ENCODE data around the gene FAM8A1. TPM values are rescaled to one million over a fixed set of nuclear protein-coding genes. Genes with fewer than 3 reads are reported as not detected.
"Not testable (repeated sequence)": the region's sequence is repeated elsewhere in the genome, so short reads cannot be mapped to it uniquely, and the experiment has no call there.

FAM8A1 gene, protein sequence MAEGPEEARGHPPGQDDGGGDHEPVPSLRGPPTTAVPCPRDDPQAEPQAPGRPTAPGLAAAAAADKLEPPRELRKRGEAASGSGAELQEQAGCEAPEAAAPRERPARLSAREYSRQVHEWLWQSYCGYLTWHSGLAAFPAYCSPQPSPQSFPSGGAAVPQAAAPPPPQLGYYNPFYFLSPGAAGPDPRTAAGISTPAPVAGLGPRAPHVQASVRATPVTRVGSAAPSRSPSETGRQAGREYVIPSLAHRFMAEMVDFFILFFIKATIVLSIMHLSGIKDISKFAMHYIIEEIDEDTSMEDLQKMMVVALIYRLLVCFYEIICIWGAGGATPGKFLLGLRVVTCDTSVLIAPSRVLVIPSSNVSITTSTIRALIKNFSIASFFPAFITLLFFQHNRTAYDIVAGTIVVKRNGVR
- 6.1 and 9.7 TPM in 2 replicates for total RNA-seq (2014; rRNA removed; shearing (Covaris generic))

DNA sequence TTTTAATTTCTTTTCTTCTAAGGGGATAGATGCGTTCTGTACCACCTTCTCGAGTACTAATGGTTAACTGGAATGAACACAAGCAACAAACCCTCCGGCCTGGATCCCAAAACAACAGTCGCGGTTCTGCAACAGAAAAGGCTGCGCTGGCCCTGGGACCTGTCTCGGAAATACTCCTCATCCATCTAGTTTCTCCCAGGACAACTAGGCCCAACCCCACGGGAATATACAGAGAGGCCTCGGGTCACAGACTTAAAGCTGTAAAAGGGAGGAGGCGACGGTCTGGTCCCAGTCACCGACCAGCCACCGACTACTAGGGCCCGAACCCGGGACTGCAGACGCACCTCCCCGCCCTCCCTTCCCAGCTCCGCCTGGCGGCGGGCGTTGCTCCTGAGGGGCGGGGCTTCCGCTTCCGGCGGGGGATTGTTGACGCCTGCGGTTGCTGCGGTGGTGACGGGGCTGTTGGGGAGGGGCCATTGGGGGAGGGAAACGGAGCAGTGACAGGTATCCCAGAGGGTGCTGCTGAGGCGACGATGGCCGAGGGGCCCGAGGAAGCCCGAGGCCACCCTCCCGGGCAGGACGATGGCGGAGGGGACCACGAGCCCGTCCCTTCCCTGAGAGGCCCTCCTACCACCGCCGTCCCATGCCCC, at the start of gene FAM8A1:
FAM8A1 (plus strand) TSS at position 426 of the 650 bp plus-strand sequence; CDS start at position 534, 108 bp downstream.
- DNase-seq (ENCODE audit: low read depth): peak; percentile 97

DNA sequence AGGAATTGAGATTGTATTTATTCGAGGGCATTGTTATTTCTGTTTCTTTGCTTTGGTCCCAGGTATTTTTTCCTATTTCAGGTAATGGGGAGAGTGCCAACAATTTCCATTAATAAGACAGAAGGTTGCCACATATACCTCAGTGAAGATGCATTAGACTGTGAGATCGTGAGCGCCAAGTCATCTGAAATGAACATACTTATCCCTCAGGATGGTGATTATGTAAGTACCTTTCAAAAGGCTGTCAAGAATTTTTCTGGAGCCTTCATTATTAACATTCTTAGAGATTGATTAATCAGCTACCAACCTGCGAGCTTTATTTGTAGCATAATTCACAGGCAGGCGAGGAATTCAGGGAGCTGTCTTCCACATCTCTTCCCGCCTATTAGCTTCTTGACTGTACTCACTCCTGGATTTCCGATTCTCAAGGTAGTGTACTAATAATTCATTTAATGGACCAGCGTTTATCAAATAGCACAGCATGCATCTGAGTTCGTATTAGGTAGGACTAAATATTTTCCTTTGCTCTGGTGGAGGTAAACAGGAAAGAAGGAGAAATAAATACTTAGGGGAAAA, 48.6 kb upstream of the FAM8A1 start:
- no peak for DNase-seq (ENCODE audit: low read depth)

DNA sequence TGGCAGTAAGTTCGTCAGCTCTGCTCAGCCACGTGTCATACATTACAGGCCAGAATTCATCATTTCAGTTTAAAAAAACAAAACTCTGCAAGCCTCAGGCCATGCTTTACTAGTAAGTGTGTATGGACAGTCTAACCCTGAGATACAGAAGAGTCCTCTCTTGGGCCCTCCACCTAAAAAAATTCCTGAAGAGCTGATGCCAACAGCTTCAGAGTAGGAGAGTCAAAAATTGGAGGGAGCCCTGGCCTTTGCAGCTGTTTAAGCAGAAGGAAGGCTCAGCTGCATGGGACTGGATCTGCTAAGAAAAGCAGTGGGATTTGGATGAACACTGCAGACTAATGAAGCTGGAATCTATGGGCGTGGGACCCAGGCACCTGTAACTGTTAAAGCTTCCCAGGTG, 47.2 kb upstream of the FAM8A1 start:
- no peak for DNase-seq (ENCODE audit: low read depth)

DNA sequence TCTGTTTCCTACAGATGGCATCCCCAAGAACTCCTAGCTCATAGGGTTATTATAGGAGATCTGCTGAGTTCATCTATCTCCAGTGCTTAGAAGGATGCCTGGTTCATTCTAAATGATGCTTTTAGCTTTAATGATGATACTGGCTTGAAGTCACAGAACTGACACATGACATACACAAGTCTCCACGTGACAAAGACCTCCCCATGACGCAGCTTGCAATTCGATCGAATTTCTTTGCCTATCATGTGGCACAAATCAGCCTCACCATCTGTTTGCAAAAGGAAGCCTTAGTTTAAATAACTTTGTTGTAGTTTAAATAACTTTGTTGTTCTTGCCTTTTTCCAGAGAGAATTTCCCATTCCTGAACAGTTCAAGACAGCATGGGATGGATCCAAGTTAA, 44.1 kb upstream of the FAM8A1 start:
- no peak for DNase-seq (ENCODE audit: low read depth)

DNA sequence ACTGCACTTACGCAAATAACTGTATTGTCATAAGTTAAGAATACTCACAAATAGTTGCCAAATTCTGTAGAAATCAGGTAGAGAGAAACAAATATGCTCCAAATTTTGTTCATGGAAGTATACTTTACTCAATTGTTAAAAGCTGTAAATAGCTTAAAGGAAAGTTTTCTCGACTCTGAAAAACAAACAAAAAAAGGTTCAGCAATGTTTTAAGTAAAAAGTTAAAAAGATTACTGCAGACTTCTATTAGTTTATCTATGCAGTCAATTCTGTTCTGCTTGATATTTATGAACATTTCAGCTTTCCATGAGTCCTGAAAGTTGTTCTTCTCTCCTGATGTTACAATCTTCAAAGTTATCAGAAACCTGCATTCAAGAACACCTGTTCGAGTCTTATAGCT, 37.5 kb upstream of the FAM8A1 start:
- no peak for DNase-seq (ENCODE audit: low read depth)

DNA sequence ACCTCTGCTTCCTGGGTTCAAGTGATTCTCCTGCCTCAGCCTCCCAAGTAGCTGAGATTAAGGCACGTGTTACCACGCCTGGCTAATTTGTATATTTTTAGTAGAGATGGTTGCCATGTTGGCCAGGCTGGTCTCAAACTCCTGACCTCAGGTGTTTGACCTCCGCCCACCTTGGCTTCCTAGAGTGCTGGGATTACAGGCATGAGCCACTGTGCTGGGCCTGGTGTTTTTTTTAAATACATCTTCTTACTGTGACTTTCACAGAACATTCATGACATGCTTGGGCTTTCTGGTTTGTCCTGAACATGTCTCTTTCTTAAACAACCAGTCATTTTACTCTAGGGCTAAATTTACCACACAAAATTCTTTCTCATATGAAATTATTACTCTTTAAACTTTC, 34.7 kb upstream of the FAM8A1 start:
- DNase-seq (ENCODE audit: low read depth): no peak

DNA sequence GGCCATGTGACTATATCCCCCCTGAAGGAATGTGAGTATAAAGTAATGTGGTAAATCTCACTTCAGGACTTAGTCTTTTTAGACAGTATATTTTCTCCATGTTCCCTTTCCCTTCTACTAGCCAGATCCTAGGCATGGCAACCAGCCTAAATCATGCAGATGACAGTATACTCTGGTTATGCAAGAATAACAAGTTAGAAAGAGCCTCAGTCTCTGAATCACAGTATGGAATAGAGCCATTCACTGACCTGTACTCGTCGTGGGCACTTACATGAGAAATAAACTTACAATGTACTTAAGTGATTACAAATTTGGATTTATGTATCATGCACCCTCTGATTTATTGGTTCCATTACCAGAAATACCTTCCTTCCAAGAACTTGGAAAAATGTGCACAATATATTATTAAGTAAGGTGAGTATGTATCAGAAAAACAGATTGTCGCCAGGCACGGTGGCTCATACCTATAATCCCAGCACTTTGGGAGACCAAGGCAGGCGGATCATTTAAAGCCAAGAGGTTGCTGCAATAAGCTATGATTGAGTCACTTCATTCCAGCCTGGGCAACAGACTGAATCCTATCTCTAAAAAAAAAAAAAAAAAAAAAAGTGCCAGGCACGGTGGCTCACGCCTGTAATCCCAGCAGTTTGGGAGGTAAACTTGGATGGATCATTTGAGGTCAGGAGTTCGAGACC, 25.1 kb upstream of the FAM8A1 start:
- DNase-seq (ENCODE audit: low read depth): peak; percentile 22

DNA sequence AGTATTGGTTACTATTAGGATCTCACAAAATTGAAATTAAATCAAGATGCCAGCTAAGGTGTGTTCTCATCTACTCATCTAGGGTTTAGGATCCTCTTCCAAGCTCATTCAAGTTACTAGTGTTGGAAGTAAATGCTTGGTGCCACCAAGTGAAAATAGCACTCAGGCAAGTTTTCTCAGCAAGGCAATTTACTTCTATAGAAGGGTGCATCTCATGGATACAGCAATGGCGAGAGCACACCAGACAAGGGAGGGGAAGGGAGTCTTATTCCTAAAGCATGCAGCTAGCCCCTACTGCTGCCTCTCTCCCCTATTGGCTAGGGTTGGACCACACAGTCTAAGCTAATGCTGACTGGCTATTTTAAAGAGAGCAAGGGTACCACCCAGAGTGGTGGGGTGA, 23.0 kb upstream of the FAM8A1 start:
- DNase-seq (ENCODE audit: low read depth): no peak

DNA sequence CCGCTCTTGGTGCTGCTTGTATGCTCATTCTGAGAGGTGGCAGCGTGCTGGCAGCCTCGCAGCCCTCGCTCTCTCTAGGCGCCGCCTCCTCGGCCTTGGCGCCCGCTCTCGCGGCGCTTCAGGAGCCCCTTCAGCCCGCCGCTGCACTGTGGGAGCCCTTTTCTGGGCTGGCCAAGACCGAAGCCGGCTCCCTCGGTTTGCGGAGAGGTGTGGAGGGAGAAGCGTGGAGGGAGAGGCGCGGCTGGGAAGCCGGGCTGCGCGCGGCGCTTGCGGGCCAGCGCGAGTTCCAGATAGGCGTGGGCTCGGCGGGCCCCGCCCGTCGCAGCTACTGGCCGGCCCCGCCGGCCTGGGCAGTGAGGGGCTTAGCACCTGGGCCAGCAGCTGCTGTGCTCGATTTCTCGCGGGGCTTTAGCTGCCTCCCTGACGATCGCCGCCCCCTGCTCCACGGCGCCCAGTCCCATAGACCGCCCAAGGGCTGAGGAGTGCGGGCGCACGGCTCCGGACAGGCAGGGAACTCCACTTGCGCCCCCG, 19.5 kb upstream of the FAM8A1 start:
- DNase-seq (ENCODE audit: low read depth): peak; percentile 51

DNA sequence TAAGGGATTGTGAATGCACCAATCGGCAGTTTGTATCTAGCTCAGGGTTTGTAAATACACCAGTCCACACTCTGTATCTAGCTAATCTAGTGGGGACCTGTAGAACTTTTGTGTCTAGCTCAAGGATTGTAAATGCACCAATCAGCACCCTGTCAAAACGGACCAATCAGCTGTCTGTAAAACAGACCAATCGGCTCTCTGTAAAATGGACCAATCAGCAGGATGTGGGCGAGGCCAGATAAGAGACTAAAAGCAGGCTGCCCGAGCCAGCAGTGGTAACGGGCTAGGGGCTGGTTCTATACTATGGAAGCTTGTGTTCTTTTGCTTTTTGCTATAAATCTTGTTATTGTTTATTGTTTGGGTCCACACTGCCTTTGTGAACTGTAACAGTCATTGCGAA, 18.8 kb upstream of the FAM8A1 start:
- DNase-seq (ENCODE audit: low read depth): not testable (repeated sequence)

DNA sequence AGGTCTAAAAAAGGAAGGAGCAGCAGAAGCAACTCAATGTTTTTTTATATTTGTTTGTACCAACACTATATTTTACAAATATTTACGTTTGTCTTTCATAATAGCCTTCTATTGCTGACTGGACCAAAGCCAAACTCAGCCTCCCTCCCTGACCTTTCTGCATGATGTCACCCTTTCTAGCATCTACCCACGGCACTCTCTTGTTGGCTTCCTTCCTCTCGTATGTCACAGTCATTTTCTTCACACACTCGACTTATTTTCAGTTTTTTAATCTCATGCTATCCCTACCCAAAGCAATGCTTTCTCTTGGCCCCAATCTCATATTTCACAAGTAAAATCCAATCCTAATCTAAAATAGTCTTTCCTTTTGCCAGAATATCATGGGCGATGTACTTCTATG, 16.3 kb upstream of the FAM8A1 start:
- DNase-seq (ENCODE audit: low read depth): peak; percentile 18

DNA sequence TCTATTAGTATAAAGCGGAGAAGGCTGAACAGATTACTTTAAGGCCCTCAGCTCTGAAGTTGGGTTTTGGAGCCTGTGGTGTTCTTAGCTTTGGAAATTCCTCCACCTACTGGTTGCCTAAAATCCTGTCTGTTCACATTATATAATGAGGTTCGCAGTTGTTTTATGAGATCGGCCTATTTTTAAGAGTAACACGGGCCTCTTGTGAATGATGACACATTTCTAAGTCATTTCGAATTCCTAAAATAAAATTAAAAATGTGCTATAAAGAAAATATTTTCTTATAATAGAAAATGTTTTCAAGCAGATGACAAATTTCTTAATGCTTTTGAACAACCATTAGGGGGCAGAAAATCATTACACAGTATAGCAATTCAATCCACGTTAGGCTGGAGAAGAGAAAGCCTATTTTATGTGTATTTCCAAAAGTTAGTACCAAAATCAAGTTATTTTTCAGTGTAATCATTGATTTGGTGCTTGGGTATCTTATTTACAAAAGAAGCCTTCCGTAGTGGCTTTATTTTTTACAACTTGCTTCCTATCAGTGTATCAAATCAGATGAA, 15.8 kb upstream of the FAM8A1 start:
- DNase-seq (ENCODE audit: low read depth): peak; percentile 63

DNA sequence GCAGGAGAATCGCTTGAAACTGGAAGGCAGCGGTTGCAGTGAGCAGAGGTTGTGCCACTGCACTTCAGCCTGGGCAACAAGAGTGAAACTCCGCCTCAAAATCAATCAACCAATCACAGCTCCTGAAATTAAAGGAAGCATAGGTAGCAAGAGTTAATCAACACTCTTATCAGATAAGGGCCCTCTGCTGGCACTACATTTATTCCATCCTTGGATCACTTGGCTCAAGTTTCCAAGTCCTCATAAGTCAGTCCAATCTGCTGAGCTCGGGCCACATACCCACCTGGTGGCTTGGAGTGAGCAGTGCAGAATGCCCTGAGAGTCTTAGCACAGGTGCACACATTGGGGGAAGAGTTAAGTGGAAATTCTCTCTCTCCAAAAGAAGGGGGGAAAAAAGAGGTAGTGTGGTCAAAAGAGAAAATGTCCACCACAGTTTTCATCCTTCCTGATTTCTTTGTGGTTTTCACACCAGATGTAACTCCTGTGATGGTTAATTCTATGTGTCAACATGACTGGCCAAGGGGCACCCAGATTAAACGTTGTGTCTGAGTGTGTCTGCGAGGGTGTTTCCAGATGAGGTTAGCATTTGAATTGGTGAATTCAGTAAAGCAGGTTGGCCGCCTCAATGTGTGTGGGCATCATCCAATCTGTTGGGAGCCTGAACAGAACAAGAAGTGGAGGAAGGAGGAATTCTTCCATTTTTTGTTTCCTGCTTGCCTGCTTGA, 14.2 kb upstream of the FAM8A1 start:
- DNase-seq (ENCODE audit: low read depth): peak; percentile 23

DNA sequence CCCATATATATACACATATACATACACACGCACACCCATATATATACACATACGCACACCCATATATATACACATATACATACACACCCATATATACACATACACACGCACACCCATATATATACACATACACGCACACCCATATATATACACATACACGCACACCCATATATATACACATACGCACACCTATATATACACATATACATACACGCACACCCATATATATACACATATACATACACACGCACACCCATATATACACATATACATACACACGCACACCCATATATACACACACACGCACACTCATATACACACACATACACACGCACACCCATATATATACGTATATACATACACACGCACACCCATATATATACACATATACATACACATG, 13.5 kb upstream of the FAM8A1 start:
- not testable (repeated sequence) for DNase-seq (ENCODE audit: low read depth)

DNA sequence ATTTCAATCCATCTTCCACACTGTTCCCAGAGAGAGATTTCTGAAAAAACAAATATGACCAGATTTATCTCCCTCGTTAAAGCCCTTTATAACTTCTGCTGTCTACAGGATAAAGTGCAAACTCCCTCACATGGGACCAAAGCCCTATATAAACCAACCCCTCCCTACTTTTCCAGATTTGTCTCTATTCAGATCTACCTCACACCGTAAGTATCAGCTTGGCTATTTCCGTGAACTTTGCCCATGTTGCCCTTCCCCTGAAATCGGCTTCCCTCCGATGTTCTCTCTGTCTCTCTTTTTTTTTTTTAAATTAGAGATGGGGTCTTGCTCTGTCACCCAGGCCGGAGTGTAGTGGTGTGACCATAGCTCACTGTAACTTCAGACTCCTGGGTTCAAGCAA, 12.1 kb upstream of the FAM8A1 start:
- DNase-seq (ENCODE audit: low read depth): no peak

DNA sequence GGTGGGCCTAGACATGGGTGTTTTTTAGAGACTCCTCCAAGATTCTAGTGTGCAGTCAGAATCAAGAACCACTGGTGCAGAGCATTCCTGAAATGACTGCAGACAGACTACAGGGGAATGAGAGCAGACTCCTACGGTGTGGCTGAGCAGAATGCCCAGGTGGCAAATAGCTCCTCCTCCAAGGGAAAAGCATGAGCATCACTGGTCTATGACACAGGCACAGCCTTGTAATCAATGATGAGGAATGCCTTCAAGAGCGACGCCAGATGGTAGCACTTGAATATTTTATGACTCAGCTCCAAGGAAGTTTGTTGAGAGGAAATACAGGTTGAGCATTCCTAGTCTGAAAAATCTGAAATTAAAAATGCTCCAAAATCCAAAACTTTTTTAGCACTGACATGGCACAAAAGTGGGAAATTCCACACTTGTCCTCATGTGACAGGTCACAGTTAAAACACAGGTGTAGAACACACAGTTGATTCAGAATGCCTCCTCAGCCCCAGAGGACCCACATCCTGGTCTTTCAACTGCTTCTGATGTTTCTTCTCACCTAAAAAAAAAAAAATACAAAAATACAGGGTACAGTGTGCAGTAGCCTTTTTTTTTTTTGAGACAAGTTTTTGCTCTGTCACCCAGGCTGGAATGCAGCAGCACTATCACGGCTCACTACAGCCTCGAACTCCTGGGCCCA, 10.6 kb upstream of the FAM8A1 start:
- peak; percentile 88 for DNase-seq (ENCODE audit: low read depth)

DNA sequence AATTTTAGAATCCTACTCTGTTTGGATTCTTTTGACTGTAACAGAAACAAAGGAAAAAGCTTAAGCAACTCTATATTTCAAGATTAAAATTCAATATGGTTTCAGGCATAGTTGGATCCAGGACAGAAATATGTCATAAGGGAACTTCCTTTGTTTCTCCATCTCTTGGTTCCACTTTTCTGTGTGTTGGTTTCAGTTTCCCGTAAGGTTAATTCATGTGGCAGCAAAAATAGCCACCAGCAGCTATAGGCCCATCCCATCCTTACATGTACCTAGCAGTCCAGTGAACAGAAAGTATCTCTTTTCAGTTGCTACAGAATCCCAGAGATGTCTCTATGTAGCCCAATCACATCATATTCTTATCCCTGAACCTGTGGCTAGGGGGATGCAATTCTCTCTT, 8.8 kb upstream of the FAM8A1 start:
- DNase-seq (ENCODE audit: low read depth): no peak

DNA sequence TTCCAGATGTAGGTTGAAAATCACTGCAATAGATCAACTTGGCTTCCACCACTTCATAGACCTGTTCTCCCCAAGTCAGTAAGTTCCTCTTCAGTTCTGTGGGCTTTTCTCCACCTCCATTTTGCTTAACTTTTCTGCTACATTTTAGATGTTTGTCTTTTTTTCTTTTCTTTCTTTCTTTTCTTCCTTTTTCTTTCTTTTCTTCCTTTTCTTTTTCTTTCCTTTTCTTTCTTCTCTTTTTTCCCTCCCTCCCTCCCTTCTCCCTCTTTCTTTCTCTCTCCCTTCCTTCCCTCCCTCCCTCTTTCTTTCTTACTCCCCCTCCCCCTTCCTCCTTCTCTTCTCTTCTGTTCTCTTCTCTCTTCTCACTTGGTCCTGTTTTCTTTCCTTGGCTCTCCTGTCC, 6.9 kb upstream of the FAM8A1 start:
- no peak for DNase-seq (ENCODE audit: low read depth)

DNA sequence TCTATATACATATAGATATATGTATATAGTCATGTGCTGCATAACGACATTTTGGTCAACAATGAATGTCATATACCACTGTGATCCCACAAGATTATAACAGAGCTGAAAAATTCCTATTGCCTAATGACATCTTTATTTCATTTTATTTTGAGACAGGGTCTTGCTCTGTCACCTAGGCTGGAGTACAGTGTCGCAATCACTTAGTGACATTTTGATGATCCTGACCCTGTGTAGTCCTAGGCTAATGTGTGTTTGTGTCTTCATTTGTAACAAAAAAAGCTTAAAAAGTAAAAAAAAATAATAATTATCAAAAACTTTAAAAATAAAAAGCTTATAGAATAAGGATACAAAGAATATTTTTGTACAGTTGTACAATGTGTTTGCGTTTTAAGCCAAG, 4.0 kb upstream of the FAM8A1 start:
- DNase-seq (ENCODE audit: low read depth): no peak
